Testis (tissue), 2 donors: ENCODE measurements around the gene EFNA2.

Experiments used
- POLR2A ChIP-seq: fragments of 450-650 bp; IDR thresholded peaks from one replicate; pipeline ENCODE4 v1.6.1; 2017; ENCODE audit warnings: antibody characterized with exemption, mild to moderate bottlenecking, moderate library complexity
- TF ChIP-seq, protein P1 (sequence below), 3 experiments: fragments of 450-650 bp in 2 of 3; fragments of 200-600 bp in 1 of 3; sonication (generic) in 1 of 3; IDR thresholded peaks; one replicate each; pipeline ENCODE4 v1.5.1; 2016 to 2019; ENCODE audit warnings: antibody characterized with exemption in 3 of 3, mild to moderate bottlenecking in 2 of 3, moderate library complexity in 1 of 3

DNA sequence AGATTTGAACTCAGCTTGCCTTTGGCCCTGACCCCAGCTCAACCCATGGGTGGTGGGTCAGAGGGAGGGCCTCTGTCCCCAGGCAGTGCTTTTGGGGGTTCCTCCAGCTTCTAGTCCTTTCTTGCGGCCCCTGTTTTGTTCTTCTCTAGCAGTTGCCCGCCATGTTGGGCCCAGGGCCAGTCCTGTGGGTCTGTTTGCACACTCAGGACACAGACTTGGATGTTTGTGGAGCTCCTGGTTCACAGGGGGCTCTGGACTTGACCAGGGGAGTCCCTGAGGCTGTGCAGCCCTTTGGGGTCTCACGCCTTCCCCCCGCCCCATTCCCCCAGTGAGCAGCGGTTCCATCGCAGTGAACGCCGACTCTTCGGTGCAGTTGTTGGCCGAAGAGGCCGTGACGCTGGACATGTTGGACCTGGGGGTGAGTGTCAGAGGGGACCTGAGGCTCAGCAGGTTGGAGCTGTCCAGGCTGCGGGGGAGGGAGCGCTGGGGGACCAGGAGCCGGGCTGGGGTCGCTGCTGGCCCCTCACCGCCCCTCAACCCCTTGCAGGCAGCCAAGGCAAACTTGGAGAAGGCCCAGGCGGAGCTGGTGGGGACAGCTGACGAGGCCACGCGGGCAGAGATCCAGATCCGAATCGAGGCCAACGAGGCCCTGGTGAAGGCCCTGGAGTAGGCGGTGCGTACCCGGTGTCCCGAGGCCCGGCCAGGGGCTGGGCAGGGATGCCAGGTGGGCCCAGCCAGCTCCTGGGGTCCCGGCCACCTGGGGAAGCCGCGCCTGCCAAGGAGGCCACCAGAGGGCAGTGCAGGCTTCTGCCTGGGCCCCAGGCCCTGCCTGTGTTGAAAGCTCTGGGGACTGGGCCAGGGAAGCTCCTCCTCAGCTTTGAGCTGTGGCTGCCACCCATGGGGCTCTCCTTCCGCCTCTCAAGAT is 41.6 kb upstream of the EFNA2 start:
- TF ChIP-seq, protein P1, sequence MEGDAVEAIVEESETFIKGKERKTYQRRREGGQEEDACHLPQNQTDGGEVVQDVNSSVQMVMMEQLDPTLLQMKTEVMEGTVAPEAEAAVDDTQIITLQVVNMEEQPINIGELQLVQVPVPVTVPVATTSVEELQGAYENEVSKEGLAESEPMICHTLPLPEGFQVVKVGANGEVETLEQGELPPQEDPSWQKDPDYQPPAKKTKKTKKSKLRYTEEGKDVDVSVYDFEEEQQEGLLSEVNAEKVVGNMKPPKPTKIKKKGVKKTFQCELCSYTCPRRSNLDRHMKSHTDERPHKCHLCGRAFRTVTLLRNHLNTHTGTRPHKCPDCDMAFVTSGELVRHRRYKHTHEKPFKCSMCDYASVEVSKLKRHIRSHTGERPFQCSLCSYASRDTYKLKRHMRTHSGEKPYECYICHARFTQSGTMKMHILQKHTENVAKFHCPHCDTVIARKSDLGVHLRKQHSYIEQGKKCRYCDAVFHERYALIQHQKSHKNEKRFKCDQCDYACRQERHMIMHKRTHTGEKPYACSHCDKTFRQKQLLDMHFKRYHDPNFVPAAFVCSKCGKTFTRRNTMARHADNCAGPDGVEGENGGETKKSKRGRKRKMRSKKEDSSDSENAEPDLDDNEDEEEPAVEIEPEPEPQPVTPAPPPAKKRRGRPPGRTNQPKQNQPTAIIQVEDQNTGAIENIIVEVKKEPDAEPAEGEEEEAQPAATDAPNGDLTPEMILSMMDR (IDR thresholded peaks at IDR 0.05) = peak; percentile 93 to 98 (median 95)
- no peak for TF ChIP-seq POLR2A
